Right atrium auricular region (tissue), 2 donors: ENCODE measurements around the gene PRIM2. TPM values are rescaled to one million over a fixed set of nuclear protein-coding genes. Genes with fewer than 3 reads are reported as not detected.
"Not testable (repeated sequence)": the region's sequence is repeated elsewhere in the genome, so short reads cannot be mapped to it uniquely, and the experiment has no call there.

Experiments used
- DNase-seq: peaks from one replicate; pipeline ENCODE4 v3.0.0-alpha.2; 2019; ENCODE audit warnings: low spot score
- H3K27ac ChIP-seq, 2 donors: fragments of 200-600 bp; sonication (generic); 1 replicate in 1 of 2; 2 replicates in 1 of 2; pipeline ENCODE4 v1.5.1; 2016 to 2019
- H3K27me3 ChIP-seq, 2 donors: fragments of 200-600 bp; sonication (generic); one replicate each; pipeline versions ENCODE4 v1.5.1 to v1.6.0; 2017 to 2019
- H3K36me3 ChIP-seq: fragments of 200-600 bp; sonication (generic); one replicate; pipeline ENCODE4 v1.5.1; 2016
- H3K4me1 ChIP-seq, 2 donors: fragments of 200-600 bp; sonication (generic); one replicate each; pipeline versions ENCODE4 v1.5.1 to v1.6.0; 2017 to 2019
- H3K4me3 ChIP-seq, 2 donors: fragments of 200-600 bp; sonication (generic); 1 replicate in 1 of 2; 2 replicates in 1 of 2; pipeline ENCODE4 v1.5.1; 2017 to 2019; ENCODE audit warnings: mild to moderate bottlenecking in 1 of 2, moderate library complexity in 1 of 2
- H3K9me3 ChIP-seq, 2 donors: fragments of 200-600 bp; sonication (generic); one replicate each; pipeline ENCODE4 v1.5.1; 2019
- CTCF ChIP-seq, 2 donors: fragments of 200-600 bp; sonication (generic); IDR thresholded peaks; one replicate each; pipeline ENCODE4 v1.5.1; 2019; ENCODE audit warnings: antibody characterized with exemption in 2 of 2
- total RNA-seq, 2 donors: library from RNA; depleted of rRNA; stranded (reverse); fragments of >200 nt; gene quantifications; one replicate each; pipeline ENCODE4 v1.1.0, GENCODE V29; 2016

PRIM2 gene
- total RNA-seq, 2 donors from 2014 or later, result 2.8 to 4.3 TPM

DNA sequence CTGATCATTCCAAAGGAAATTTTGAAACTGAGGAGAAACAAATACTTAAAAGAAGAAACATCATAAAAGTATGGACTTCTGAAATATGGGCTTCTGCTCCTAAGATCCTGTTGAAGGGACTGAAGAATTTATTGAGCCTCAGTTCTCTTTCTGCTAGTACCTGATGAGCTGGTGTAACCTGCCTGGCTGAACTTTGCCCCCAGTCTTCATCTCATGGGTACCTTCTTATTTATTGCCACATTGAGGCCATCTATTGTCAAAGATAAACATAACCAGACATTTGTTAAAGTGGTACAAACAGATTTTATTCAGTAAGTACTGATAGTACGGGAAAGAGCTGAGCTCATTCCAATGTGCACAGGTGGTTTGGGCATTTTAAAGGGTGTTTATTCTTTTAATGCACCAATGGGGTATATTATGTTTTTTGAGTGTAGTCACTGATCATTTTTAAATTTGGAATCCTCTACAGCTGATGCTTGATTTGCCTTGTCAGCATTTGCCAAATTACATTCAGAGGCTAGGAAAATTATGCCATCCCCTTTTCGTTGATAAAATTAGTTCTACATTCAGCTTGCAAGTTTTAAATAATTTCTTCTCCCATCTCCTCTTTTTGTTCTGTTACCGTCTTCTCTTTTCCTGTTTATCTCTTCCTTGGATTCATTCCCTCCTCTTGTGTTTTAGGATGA lies 118.2 kb downstream of the PRIM2 start:
- DNase-seq, result no peak
- no peak overlapping the region for H3K4me3 ChIP-seq
- no peaks in the 10 kb centered on the region for H3K36me3 ChIP-seq
- peaks cover 0 to 13% of the 10 kb centered on the region in 2 donors for H3K4me1 ChIP-seq
- no peaks in the 10 kb centered on the region for H3K27me3 ChIP-seq
- no peak overlapping the region for H3K27ac ChIP-seq
- no peak for TF ChIP-seq CTCF (IDR thresholded peaks at IDR 0.05)
- H3K9me3 ChIP-seq, result no peaks in the 10 kb centered on the region

GRCh38 chr6:57440735-57441134 lies 123.3 kb downstream of the PRIM2 start:
- H3K36me3 ChIP-seq, H3K27ac ChIP-seq, H3K27me3 ChIP-seq, H3K4me3 ChIP-seq, H3K9me3 ChIP-seq, DNase-seq, H3K4me1 ChIP-seq: not testable (repeated sequence)

DNA sequence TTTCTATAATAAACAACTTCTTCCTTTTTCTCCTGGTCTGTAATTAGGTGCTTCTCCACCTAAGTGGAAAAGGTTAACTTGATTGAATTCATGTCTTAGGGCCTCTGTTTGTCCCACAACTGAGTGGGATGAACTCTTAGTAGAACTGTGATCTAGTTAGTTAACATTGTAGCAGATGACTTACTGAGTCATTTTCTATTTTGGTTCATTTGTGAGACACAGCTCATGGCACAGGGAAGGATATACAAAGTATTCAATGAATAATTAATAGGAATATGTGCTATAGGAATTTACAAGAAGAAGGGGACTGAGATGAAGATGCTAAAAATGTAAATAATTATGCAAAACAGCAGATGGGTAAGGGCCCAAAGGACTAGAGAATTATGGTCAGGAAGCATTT lies 124.7 kb downstream of the PRIM2 start:
- H3K4me1 ChIP-seq, H3K9me3 ChIP-seq, DNase-seq, H3K4me3 ChIP-seq, H3K27me3 ChIP-seq, H3K27ac ChIP-seq, H3K36me3 ChIP-seq: not testable (repeated sequence)

DNA sequence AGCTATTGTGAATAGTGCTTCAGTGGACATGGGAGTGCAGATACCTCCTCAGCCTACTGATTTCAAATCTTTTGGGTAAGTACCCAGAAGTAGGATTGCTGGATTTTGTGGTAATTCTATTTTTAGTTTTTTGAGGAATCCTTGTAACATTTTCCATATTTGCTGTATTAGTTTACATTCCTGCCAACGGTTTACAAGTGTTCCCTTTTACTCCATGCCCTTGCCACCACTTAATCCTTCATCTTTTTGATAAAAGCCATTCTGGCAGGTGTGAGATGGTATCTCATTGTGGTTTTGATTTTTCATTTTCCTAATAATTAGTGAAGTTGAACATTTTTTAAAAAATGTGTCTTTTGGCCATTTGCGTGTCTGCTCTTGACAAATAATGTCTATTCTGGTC lies 125.8 kb downstream of the PRIM2 start:
- not testable (repeated sequence) for H3K4me1 ChIP-seq, H3K27ac ChIP-seq, H3K36me3 ChIP-seq, H3K9me3 ChIP-seq, H3K4me3 ChIP-seq, DNase-seq, H3K27me3 ChIP-seq

DNA sequence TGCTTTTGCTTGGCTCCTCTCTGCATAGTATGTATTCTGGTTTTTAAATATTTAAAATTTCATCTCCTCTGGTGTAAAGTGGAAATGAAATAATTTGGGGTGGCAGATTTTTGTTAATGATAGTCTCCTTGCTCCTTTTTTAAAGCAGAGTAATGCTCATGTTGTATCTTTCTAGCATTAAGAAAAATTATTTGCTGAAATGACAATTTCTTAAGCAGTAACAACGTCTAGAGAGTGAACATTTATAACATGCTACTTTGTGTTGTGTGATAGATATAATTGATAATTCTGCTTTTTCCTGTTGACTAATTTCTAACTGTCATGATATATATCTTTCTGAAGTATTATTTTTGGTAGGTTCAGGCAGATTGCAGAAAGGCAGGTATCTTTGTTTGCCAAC lies 127.4 kb downstream of the PRIM2 start:
- H3K9me3 ChIP-seq, H3K27me3 ChIP-seq, H3K4me3 ChIP-seq, H3K36me3 ChIP-seq, H3K4me1 ChIP-seq, H3K27ac ChIP-seq, DNase-seq: not testable (repeated sequence)

DNA sequence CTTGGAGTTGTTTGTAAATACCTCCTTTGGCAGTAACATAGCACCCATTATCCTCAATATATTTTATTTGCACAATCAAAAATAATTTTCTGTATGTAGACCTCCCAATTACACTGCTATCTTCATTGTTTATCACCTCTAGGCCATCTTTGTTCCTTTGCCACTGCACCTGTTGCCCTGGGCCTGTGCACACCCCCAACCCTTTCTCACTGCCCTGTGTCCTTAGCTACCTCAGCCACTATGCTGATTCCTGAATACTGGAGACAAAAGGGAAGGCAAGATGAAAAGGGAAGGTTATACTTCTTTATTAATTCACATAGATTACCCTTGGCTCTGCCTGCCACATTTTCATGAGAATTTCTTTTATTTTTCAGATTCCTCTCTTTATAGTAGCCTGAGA lies 127.9 kb downstream of the PRIM2 start:
- H3K4me1 ChIP-seq, H3K27ac ChIP-seq, H3K27me3 ChIP-seq, H3K9me3 ChIP-seq, H3K4me3 ChIP-seq, DNase-seq, H3K36me3 ChIP-seq: not testable (repeated sequence)

DNA sequence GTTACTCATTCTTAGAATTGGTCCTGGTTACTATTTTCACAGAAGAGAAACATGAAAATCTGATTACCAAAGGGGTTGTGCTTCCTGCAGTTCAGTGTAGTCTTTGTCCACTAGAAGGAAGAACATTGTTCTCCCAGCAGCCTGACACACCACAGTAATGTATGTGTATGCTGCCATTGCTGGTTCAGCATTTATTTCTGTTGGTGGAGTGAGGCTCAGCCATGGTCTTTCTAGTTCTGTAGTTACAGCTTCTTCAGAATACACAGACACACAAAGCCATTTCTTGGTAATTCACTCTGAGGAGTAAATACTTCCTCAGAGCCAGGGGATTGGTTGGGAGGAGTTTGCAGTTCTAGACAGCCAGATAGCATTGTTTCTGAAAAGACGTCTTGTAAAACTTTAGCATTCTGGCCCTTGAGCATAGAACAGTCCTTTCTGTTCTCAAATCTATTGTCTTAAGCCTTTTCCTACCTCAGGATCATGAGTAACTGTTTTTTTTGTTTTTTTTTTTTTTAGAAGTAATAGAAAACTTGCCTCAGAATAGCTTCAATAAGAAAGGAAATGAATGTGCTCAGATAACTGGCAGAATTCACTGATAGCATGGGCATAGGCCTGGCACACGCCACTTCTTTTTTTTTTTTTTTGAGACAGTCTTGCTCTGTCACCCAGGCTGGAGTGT lies 128.5 kb downstream of the PRIM2 start:
- H3K4me3 ChIP-seq, H3K4me1 ChIP-seq, H3K9me3 ChIP-seq, H3K36me3 ChIP-seq, DNase-seq, H3K27me3 ChIP-seq, H3K27ac ChIP-seq: not testable (repeated sequence)

DNA sequence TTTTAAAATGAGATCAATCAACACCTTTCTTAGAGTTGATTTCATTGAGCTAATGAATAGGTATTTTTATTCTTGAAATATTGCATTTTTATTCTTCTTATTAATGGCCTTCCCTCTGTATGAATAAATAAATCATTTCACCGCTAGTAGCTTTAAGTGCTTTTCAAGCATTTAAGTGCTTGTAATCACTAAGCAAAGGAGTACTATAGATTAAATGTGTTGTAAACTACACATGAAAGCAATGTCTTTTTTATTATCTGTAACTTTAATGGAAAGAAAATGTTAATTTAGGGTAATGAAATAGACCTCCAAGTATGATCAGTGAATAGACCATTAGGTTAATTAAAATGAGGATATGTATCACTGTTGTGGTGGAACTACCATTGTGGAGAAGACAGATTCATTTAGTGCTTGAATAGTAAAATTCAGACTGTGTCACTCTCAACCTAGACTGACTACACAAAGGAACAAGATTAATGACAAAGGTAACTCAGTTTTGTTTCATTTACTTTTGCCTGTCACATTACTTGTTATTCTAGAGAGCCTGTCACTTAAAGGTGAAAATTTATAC lies 132.2 kb downstream of the PRIM2 start:
- H3K36me3 ChIP-seq, H3K4me1 ChIP-seq, H3K4me3 ChIP-seq, H3K9me3 ChIP-seq, DNase-seq, H3K27me3 ChIP-seq, H3K27ac ChIP-seq: not testable (repeated sequence)

GRCh38 chr6:57459781-57460180 lies 142.4 kb downstream of the PRIM2 start:
- not testable (repeated sequence) for H3K27ac ChIP-seq, H3K9me3 ChIP-seq, H3K27me3 ChIP-seq, H3K4me1 ChIP-seq, DNase-seq, H3K36me3 ChIP-seq, H3K4me3 ChIP-seq

DNA sequence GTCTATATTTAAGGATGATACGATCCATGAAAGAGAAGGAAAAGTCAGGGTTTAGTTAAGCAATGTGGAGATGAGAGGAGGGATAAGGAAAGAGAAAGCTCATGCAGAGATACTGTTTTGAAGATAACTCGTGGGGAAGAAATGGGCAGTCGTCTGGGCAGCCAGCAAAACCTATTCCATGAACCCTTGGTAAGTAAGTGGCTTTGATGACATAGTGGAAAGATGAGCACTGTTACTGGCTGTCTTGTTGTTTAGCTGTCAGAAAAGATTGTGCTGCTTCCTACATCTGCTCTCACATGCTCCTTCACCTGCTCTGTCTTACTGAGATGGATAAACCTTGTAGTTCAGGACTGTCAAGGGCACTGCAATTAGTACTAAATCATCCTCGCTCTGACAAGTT lies 143.6 kb downstream of the PRIM2 start:
- not testable (repeated sequence) for H3K27ac ChIP-seq, H3K36me3 ChIP-seq, H3K4me1 ChIP-seq, H3K4me3 ChIP-seq, H3K27me3 ChIP-seq, DNase-seq, H3K9me3 ChIP-seq

- not testable (repeated sequence) for H3K4me1 ChIP-seq, DNase-seq, H3K27ac ChIP-seq, H3K36me3 ChIP-seq, H3K27me3 ChIP-seq, H3K9me3 ChIP-seq, H3K4me3 ChIP-seq
Measured at GRCh38 chr6:57463809-57464208, 146.4 kb downstream of the PRIM2 start.

DNA sequence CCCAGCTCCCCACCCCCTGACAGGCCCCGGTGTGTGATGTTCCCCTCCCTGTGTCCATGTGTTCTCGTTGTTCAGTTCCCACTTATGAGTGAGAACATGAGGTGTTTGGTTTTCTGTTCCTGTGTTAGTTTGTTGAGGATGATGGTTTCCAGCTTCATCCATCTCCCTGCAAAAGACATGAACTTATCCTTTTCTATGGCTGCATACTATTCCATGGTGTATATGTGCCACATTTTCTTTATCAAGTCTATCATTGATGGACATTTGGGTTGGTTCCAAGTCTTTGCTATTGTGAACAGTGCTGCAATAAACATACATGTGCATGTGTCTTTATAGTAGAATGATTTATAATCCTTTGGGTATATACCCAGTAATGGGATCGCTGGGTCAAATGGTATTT lies 148.5 kb downstream of the PRIM2 start:
- H3K27ac ChIP-seq, H3K27me3 ChIP-seq, DNase-seq, H3K4me1 ChIP-seq, H3K9me3 ChIP-seq, H3K4me3 ChIP-seq, H3K36me3 ChIP-seq: not testable (repeated sequence)
